ENCODE results near the gene TINCR. TPM values are rescaled to one million over a fixed set of nuclear protein-coding genes. Genes with fewer than 3 reads are reported as not detected.

TINCR gene
- total and polyA plus RNA-seq, 2 of the 13 experiments (the other 11 are each of a cell fraction or from before 2014, with no cell fraction given) = 0.17 to 0.33 TPM

DNA sequence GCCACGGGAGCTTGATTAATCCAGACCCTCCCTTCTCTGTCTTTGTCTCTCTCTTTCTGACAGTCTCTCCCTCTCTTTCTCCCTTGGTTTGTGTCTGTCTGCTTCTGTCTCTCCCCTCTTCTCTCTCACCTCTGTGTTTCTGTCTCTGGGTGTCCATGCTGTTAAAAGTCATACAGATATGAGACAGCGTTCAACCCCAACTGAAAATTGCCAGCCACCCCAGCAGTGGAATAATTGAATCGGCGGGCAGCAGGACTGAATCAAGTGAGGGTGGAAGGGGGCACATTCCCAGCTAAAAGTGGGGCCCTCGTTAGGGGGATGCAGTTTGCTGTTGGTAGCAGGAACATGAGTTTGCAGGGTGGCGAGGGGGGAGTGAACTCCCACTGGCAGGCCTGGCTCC, 43.7 kb downstream of the TINCR start:
- no peak overlapping the region for H3K4me2 ChIP-seq (ENCODE audit: low read depth, low read length)
- no peaks in the 10 kb centered on the region for H3K27me3 ChIP-seq (ENCODE audit: control insufficient read depth in 1 of 2, insufficient read depth in 2 of 2, low read length in 2 of 2)
- CTCF ChIA-PET (ENCODE audit: low intra/inter-chr PET ratio, low total read pairs) = no interaction called here
- TF ChIP-seq, protein P1, sequence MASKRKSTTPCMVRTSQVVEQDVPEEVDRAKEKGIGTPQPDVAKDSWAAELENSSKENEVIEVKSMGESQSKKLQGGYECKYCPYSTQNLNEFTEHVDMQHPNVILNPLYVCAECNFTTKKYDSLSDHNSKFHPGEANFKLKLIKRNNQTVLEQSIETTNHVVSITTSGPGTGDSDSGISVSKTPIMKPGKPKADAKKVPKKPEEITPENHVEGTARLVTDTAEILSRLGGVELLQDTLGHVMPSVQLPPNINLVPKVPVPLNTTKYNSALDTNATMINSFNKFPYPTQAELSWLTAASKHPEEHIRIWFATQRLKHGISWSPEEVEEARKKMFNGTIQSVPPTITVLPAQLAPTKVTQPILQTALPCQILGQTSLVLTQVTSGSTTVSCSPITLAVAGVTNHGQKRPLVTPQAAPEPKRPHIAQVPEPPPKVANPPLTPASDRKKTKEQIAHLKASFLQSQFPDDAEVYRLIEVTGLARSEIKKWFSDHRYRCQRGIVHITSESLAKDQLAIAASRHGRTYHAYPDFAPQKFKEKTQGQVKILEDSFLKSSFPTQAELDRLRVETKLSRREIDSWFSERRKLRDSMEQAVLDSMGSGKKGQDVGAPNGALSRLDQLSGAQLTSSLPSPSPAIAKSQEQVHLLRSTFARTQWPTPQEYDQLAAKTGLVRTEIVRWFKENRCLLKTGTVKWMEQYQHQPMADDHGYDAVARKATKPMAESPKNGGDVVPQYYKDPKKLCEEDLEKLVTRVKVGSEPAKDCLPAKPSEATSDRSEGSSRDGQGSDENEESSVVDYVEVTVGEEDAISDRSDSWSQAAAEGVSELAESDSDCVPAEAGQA (IDR thresholded peaks at IDR 0.05; ENCODE audit: low read depth) = no peak
- TF ChIP-seq, protein P1 (CRISPR knock-in tag; IDR thresholded peaks at IDR 0.05; ENCODE audit: borderline replicate concordance) = no peak
- TF ChIP-seq CENPX (CRISPR knock-in tag; IDR thresholded peaks at IDR 0.05) (no peak), MBD4 (IDR thresholded peaks at IDR 0.05; ENCODE audit: borderline replicate concordance, low read length) (no peak)
- WGBS (ENCODE audit: low lambda C conversion rate) = 57% methylated on average over 5 of the region's 6 CpGs
- POLR2A ChIA-PET = no interaction called here
- no peak overlapping the region for H2AFZ ChIP-seq (ENCODE audit: low read length)
- FAIRE-seq (no peak), ATAC-seq (no peak), DNase-seq (ENCODE audit: low spot score) (no peak)
- no peaks in the 10 kb centered on the region for H3K79me2 ChIP-seq (ENCODE audit: insufficient read depth, low read length)
- no peaks in the 10 kb centered on the region for H3K4me1 ChIP-seq (ENCODE audit: insufficient read depth, low read length)
- no peaks in the 10 kb centered on the region for H3K9me3 ChIP-seq (ENCODE audit: low read length)
- intact Hi-C loops (cut with micrococcal nuclease; ENCODE audit: unreplicated experiment) = no loop called here
- in situ Hi-C loops (cut with HindIII; ENCODE audit: extremely low pct_ligation_motif_present, low pct_unique_long_range_greater_than_20kb) = no loop called here
- no peak overlapping the region for H3K9ac ChIP-seq (ENCODE audit: insufficient read depth, low read depth, low read length)
- BruUV-seq (replicated peaks) = no TSS peak
- no peaks in the 10 kb centered on the region for H4K20me1 ChIP-seq (ENCODE audit: insufficient read depth, low read length)
- H3K4me3 ChIP-seq (replicated peaks in 1 of 3; ENCODE audit: insufficient read depth in 1 of 3, low read depth in 2 of 3, low read length in 3 of 3) = no peak overlapping the region
- H3K36me3 ChIP-seq (replicated peaks in 1 of 2; ENCODE audit: control insufficient read depth in 1 of 2, insufficient read depth in 2 of 2, low read length in 2 of 2) = no peaks in the 10 kb centered on the region
- H3K27ac ChIP-seq (ENCODE audit: extremely low read length, insufficient read depth, low read length) = no peak overlapping the region

All from HepG2 (cell line).